Measurements from ENCODE around the gene CNTNAP5.

CNTNAP5 gene

GRCh38 chr2:124035001-124035400 is 9.9 kb downstream of the CNTNAP5 start:
- ChIA-PET CTCF (no interaction called here), POLR2A (ENCODE audit: low non-redundant PET) (no interaction called here)
- H3K27ac ChIP-seq = no peak overlapping the region
- DNase-seq (ENCODE audit: low spot score) = peak; percentile 7
- no peak for TF ChIP-seq CTCF (conservative IDR thresholded peaks at IDR 0.05; ENCODE audit: low read depth)

GRCh38 chr2:124039032-124039431 is 13.9 kb downstream of the CNTNAP5 start:
- ChIA-PET POLR2A (ENCODE audit: low non-redundant PET) (no interaction called here), CTCF (no interaction called here)
- no peak overlapping the region for H3K27ac ChIP-seq
- no peak for DNase-seq (ENCODE audit: low spot score)
- no peak for TF ChIP-seq CTCF (conservative IDR thresholded peaks at IDR 0.05; ENCODE audit: low read depth)

GRCh38 chr2:124039762-124040291 is 14.7 kb downstream of the CNTNAP5 start:
- CTCF ChIA-PET = no interaction called here
- POLR2A ChIA-PET (ENCODE audit: low non-redundant PET) = no interaction called here

GRCh38 chr2:124045894-124046293 is 20.8 kb downstream of the CNTNAP5 start:
- CTCF ChIA-PET = no interaction called here
- POLR2A ChIA-PET (ENCODE audit: low non-redundant PET) = no interaction called here

More at GRCh38 chr2:124039762-124040291, 14.7 kb downstream of the CNTNAP5 start:
- DNase-seq (ENCODE audit: low spot score) = no peak
- H3K27ac ChIP-seq = no peak overlapping the region
- no peak for TF ChIP-seq CTCF (conservative IDR thresholded peaks at IDR 0.05; ENCODE audit: low read depth)

GRCh38 chr2:124046332-124046731 is 21.2 kb downstream of the CNTNAP5 start:
- ChIA-PET CTCF (no interaction called here), POLR2A (ENCODE audit: low non-redundant PET) (no interaction called here)
- no peak for TF ChIP-seq CTCF (conservative IDR thresholded peaks at IDR 0.05; ENCODE audit: low read depth)
- H3K27ac ChIP-seq = no peak overlapping the region
- DNase-seq (ENCODE audit: low spot score) = no peak

More at GRCh38 chr2:124045894-124046293, 20.8 kb downstream of the CNTNAP5 start:
- TF ChIP-seq CTCF (conservative IDR thresholded peaks at IDR 0.05; ENCODE audit: low read depth) = no peak
- no peak for DNase-seq (ENCODE audit: low spot score)
- H3K27ac ChIP-seq = no peak overlapping the region

- DNase-seq (ENCODE audit: low spot score) = no peak
- TF ChIP-seq CTCF (conservative IDR thresholded peaks at IDR 0.05; ENCODE audit: low read depth) = no peak
- ChIA-PET CTCF (no interaction called here), POLR2A (ENCODE audit: low non-redundant PET) (no interaction called here)
- H3K27ac ChIP-seq = no peak overlapping the region
Observed at GRCh38 chr2:124048102-124048501, 23.0 kb downstream of the CNTNAP5 start.

GRCh38 chr2:124048664-124049063 is 23.6 kb downstream of the CNTNAP5 start:
- no peak for TF ChIP-seq CTCF (conservative IDR thresholded peaks at IDR 0.05; ENCODE audit: low read depth)
- H3K27ac ChIP-seq = no peak overlapping the region
- ChIA-PET POLR2A (ENCODE audit: low non-redundant PET) (no interaction called here), CTCF (no interaction called here)
- no peak for DNase-seq (ENCODE audit: low spot score)
